ENCODE results near the gene CEP135. TPM values are rescaled to one million over a fixed set of nuclear protein-coding genes. Genes with fewer than 3 reads are reported as not detected.

Gene CEP135
- total RNA-seq, 1 donor from 2014 or later, result 3.7 TPM

GRCh38 chr4:56050625-56051024, 101.9 kb downstream of the CEP135 start:
- Histone ChIP-seq H3K27me3 (ENCODE audit: control insufficient read depth, insufficient read depth, low read length) (peaks cover 2% of the 10 kb centered on the region), H3K36me3 (ENCODE audit: control insufficient read depth, insufficient read depth, low read length) (no peaks in the 10 kb centered on the region), H3K4me3 (ENCODE audit: low read depth, low read length) (no peak overlapping the region)
- FAIRE-seq (no peak), DNase-seq (ENCODE audit: low read depth) (no peak)
- no peak for TF ChIP-seq CTCF (IDR thresholded peaks at IDR 0.05; ENCODE audit: insufficient read depth, low read length, severe bottlenecking)

GRCh38 chr4:56051029-56051709, 102.4 kb downstream of the CEP135 start:
- DNase-seq (ENCODE audit: low read depth) (no peak), FAIRE-seq (no peak)
- TF ChIP-seq CTCF (IDR thresholded peaks at IDR 0.05; ENCODE audit: insufficient read depth, low read length, severe bottlenecking), result no peak
- no peak overlapping the region for H3K4me3 ChIP-seq (ENCODE audit: low read depth, low read length)
- peaks cover 2% of the 10 kb centered on the region for H3K27me3 ChIP-seq (ENCODE audit: control insufficient read depth, insufficient read depth, low read length)
- H3K36me3 ChIP-seq (ENCODE audit: control insufficient read depth, insufficient read depth, low read length), result no peaks in the 10 kb centered on the region

GRCh38 chr4:56051710-56052075, 102.9 kb downstream of the CEP135 start:
- DNase-seq (ENCODE audit: low read depth), result no peak
- Histone ChIP-seq H3K4me3 (ENCODE audit: low read depth, low read length) (no peak overlapping the region), H3K27me3 (ENCODE audit: control insufficient read depth, insufficient read depth, low read length) (peaks cover 2% of the 10 kb centered on the region), H3K36me3 (ENCODE audit: control insufficient read depth, insufficient read depth, low read length) (no peaks in the 10 kb centered on the region)
- no peak for TF ChIP-seq CTCF (IDR thresholded peaks at IDR 0.05; ENCODE audit: insufficient read depth, low read length, severe bottlenecking)
- FAIRE-seq, result no peak

- FAIRE-seq, result no peak
- Histone ChIP-seq H3K4me3 (ENCODE audit: low read depth, low read length) (no peak overlapping the region), H3K27me3 (ENCODE audit: control insufficient read depth, insufficient read depth, low read length) (peaks cover 2% of the 10 kb centered on the region), H3K36me3 (ENCODE audit: control insufficient read depth, insufficient read depth, low read length) (no peaks in the 10 kb centered on the region)
- DNase-seq (ENCODE audit: low read depth), result no peak
- no peak for TF ChIP-seq CTCF (IDR thresholded peaks at IDR 0.05; ENCODE audit: insufficient read depth, low read length, severe bottlenecking)
Measured at GRCh38 chr4:56052481-56052880, 103.7 kb downstream of the CEP135 start.

GRCh38 chr4:56052966-56053365, 104.2 kb downstream of the CEP135 start:
- TF ChIP-seq CTCF (IDR thresholded peaks at IDR 0.05; ENCODE audit: insufficient read depth, low read length, severe bottlenecking), result no peak
- peaks cover 2% of the 10 kb centered on the region for H3K27me3 ChIP-seq (ENCODE audit: control insufficient read depth, insufficient read depth, low read length)
- H3K4me3 ChIP-seq (ENCODE audit: low read depth, low read length), result no peak overlapping the region
- DNase-seq (ENCODE audit: low read depth), result no peak
- H3K36me3 ChIP-seq (ENCODE audit: control insufficient read depth, insufficient read depth, low read length), result no peaks in the 10 kb centered on the region
- no peak for FAIRE-seq

All from bronchial epithelial cell (primary cell).